Measurements from ENCODE around the gene ZNF367. TPM values are rescaled to one million over a fixed set of nuclear protein-coding genes. Genes with fewer than 3 reads are reported as not detected.

The ZNF367 gene
- polyA plus RNA-seq, 1 donor from 2014 or later: 2.0 TPM

GRCh38 chr9:96388144-96388543 is 30.0 kb downstream of the ZNF367 start:
- H2AFZ ChIP-seq (ENCODE audit: low read depth, low read length): no peak overlapping the region
- H3K4me2 ChIP-seq (ENCODE audit: low read length): no peak overlapping the region
- H3K4me3 ChIP-seq (ENCODE audit: low read length): no peak overlapping the region
- no peaks in the 10 kb centered on the region for H3F3A ChIP-seq (ENCODE audit: insufficient read depth, low read length, poor library complexity, severe bottlenecking)
- H3K79me2 ChIP-seq (replicated peaks; ENCODE audit: insufficient read depth, low read length): no peaks in the 10 kb centered on the region
- TF ChIP-seq REST (IDR thresholded peaks at IDR 0.05; ENCODE audit: borderline replicate concordance) (no peak), CTCF (IDR thresholded peaks at IDR 0.05; ENCODE audit: poor library complexity, severe bottlenecking) (no peak), RAD21 (conservative IDR thresholded peaks at IDR 0.05) (no peak)
- H3K27ac ChIP-seq (ENCODE audit: low read length): no peak overlapping the region
- H3K9me3 ChIP-seq (ENCODE audit: low read length): no peaks in the 10 kb centered on the region
- H3K9ac ChIP-seq (ENCODE audit: low read length): no peak overlapping the region
- peaks cover 9% of the 10 kb centered on the region for H3K27me3 ChIP-seq (ENCODE audit: insufficient read depth, low read depth, low read length)
- no peaks in the 10 kb centered on the region for H3K9me2 ChIP-seq (ENCODE audit: insufficient read depth, low read length)
- H4K20me1 ChIP-seq (ENCODE audit: insufficient read depth): no peaks in the 10 kb centered on the region
- H3K36me3 ChIP-seq (ENCODE audit: insufficient read depth, low read length): no peaks in the 10 kb centered on the region

- TF ChIP-seq EP300 (conservative IDR thresholded peaks at IDR 0.05; ENCODE audit: poor library complexity, severe bottlenecking) (no peak), TAF1 (IDR thresholded peaks at IDR 0.05; ENCODE audit: low read depth) (no peak), POLR2AphosphoS5 (IDR thresholded peaks at IDR 0.05) (no peak)
- Histone ChIP-seq H3K4me3 (ENCODE audit: low read length) (no peak overlapping the region), H3K9me3 (ENCODE audit: low read length) (no peaks in the 10 kb centered on the region), H3K9ac (ENCODE audit: low read length) (no peak overlapping the region), H3K79me2 (replicated peaks; ENCODE audit: insufficient read depth, low read length) (no peaks in the 10 kb centered on the region), H3K27me3 (ENCODE audit: insufficient read depth, low read depth, low read length) (peaks cover 20% of the 10 kb centered on the region), H3F3A (ENCODE audit: insufficient read depth, low read length, poor library complexity, severe bottlenecking) (no peaks in the 10 kb centered on the region), H3K36me3 (ENCODE audit: insufficient read depth, low read length) (no peaks in the 10 kb centered on the region), H3K4me2 (ENCODE audit: low read length) (no peak overlapping the region), H3K9me2 (ENCODE audit: insufficient read depth, low read length) (no peaks in the 10 kb centered on the region), H4K20me1 (ENCODE audit: insufficient read depth) (no peaks in the 10 kb centered on the region), H2AFZ (ENCODE audit: low read depth, low read length) (no peak overlapping the region), H3K27ac (ENCODE audit: low read length) (no peak overlapping the region)
Measured at GRCh38 chr9:96386157-96386556, 32.0 kb downstream of the ZNF367 start.

- Histone ChIP-seq H4K20me1 (ENCODE audit: insufficient read depth) (no peaks in the 10 kb centered on the region), H2AFZ (ENCODE audit: low read depth, low read length) (no peak within 1 kb of the TSS), H3K4me3 (ENCODE audit: low read length) (peak within 1 kb of the TSS; percentile 67), H3K36me3 (ENCODE audit: insufficient read depth, low read length) (no peaks in the 10 kb centered on the region), H3K9me3 (ENCODE audit: low read length) (no peaks in the 10 kb centered on the region), H3K9me2 (ENCODE audit: insufficient read depth, low read length) (no peaks in the 10 kb centered on the region), H3K4me2 (ENCODE audit: low read length) (no peak within 1 kb of the TSS), H3F3A (ENCODE audit: insufficient read depth, low read length, poor library complexity, severe bottlenecking) (no peaks in the 10 kb centered on the region), H3K27ac (ENCODE audit: low read length) (no peak within 1 kb of the TSS), H3K27me3 (ENCODE audit: insufficient read depth, low read depth, low read length) (peaks cover 20% of the 10 kb centered on the region), H3K79me2 (replicated peaks; ENCODE audit: insufficient read depth, low read length) (no peaks in the 10 kb centered on the region), H3K9ac (ENCODE audit: low read length) (peak within 1 kb of the TSS; percentile 20)
- no peak for TF ChIP-seq MXI1 (conservative IDR thresholded peaks at IDR 0.05; ENCODE audit: poor library complexity, severe bottlenecking)
- TF ChIP-seq EZH2 (IDR thresholded peaks at IDR 0.05; ENCODE audit: borderline replicate concordance, insufficient read depth, low read length, poor library complexity, severe bottlenecking): no peak
- no peak for TF ChIP-seq EP300 (conservative IDR thresholded peaks at IDR 0.05; ENCODE audit: poor library complexity, severe bottlenecking)
- TF ChIP-seq TAF1 (IDR thresholded peaks at IDR 0.05; ENCODE audit: low read depth): no peak
- no peak for TF ChIP-seq POLR2AphosphoS5 (IDR thresholded peaks at IDR 0.05)
Measured at GRCh38 chr9:96383165-96383942, 34.8 kb downstream of the ZNF367 start, which contains the start of gene SLC35D2. SLC35D2 (minus strand) TSS chr9:96383711; CDS start chr9:96383634, 77 bp downstream.
